Measurements from ENCODE around the gene DNM2. TPM values are rescaled to one million over a fixed set of nuclear protein-coding genes. Genes with fewer than 3 reads are reported as not detected.

Gene DNM2
- total and polyA plus RNA-seq, 10 of the 15 experiments (the other 5 are each of a cell fraction or from before 2014, with no cell fraction given), result 1.2 to 146 (median 68.9) TPM

DNA sequence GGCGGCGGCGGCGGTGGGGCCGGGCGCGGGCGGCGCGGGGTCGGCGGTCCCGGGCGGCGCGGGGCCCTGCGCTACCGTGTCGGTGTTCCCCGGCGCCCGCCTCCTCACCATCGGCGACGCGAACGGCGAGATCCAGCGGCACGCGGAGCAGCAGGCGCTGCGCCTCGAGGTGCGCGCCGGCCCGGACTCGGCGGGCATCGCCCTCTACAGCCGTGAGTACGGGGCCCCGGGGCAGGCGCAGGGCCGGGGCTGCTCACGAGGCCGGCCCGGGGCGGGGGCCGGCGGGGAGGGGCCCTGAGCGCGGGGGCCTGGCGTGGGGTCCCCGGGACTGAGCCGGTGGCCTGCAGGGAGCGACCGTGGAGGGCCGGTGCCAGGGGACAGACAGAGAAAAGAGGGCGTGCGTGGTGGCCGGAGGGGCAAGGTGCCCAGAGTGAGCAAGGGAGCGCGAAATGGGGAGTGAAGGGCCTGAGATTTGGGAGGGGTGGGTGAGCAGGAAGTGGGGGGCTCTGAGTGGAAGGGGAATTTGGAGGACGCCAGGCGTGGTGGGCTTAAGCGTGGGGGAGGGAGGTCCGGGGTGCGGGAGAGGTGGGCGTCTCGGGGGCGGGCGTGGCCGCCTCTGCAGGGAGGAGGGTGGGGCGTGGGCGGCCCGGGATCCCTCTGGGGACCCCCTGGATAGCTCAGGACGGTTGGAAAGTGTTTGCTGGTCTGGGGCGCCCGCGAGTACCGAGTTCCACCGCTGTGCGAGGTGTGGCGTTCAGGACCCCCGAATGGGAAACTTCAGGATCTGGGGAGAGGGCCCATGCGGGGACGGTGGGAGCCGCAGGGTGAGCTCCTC lies 154.0 kb downstream of the DNM2 start (continued):
- peak in 1 of 2 experiments; percentile 51; a peak in 2 of 4 replicates for TF ChIP-seq BHLHE40 (IDR thresholded peaks at IDR 0.05; ENCODE audit: borderline replicate concordance in 1 of 2, low read depth in 2 of 2, low read length in 1 of 2)

DNA sequence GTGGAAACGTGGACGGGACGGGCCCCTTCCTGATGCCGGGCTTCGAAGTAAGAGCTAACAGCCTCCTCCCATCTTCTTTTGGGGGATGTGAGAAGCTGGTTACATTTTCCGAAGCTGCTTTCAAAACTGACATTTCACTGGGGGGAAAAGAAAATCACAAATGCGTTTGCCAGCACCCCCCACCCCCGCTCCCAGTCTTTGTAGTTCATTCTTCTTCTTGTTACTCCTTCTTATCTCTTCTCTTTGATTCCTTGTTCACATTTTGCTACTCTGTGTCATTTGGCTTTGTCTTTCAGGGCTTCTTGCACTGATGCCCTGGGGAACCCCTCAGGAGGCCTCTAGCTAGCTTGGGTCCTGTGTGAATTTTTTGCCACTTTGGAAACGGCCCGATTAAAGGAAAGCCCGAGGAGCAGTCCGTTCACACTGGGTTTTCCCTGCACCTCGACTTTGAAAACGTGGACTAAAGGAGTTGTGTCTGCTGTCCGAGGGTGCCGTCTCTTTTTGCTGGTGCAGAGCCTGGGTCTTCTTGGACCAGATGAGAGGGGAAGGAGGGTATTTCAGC lies 154.7 kb downstream of the DNM2 start:
- in situ Hi-C loops (cut with MboI) (no loop called here), intact Hi-C loops (cut with micrococcal nuclease; ENCODE audit: unreplicated experiment) (loop anchor here (10.0 kb wide), 1 partner anchor 692 kb away; no protein-coding TSS in a partner anchor)
- peak overlapping the region; percentile 78 for H3K9ac ChIP-seq (ENCODE audit: control insufficient read depth, insufficient read depth, low read length)
- peaks cover 53% of the 10 kb centered on the region for H3K79me2 ChIP-seq (ENCODE audit: control insufficient read depth, insufficient read depth, low read length)
- peaks cover 48% of the 10 kb centered on the region for H3K4me1 ChIP-seq (ENCODE audit: control insufficient read depth, insufficient read depth, low read length)
- H2AFZ ChIP-seq (ENCODE audit: control insufficient read depth, low read depth, low read length), result peak overlapping the region; percentile 22
- DNase-seq (ENCODE audit: low read depth, low spot score) (no peak), ATAC-seq (no peak), FAIRE-seq (no peak)
- no peaks in the 10 kb centered on the region for H4K20me1 ChIP-seq (ENCODE audit: control insufficient read depth, insufficient read depth)
- ChIA-PET RAD21 (ENCODE audit: unreplicated experiment) (interaction anchor here (1.0 to 4.4 kb wide), 10 partner anchors 15 to 218 kb away, joined by 3 to 42 read pairs (median 5); partner anchors contain the start of genes DNM2, LDLR, TIMM29 and TMED1), CTCF (interaction anchor here (0.5 to 3.9 kb wide), 21 partner anchors 8 to 785 kb away, joined by 3 to 24 read pairs (median 4); partner anchors contain the start of genes LDLR, SPC24 and TMED1), SMC1A (ENCODE audit: uncharacterized antibody, unreplicated experiment) (interaction anchor here (0.7 to 4.5 kb wide), 14 partner anchors 8 to 155 kb away, joined by 3 to 28 read pairs (median 6); partner anchors contain the start of genes DNM2 and TMED1), POLR2A (interaction anchor here (0.5 to 1.7 kb wide), 15 partner anchors 9 to 474 kb away, joined by 3 to 11 read pairs (median 4); partner anchors contain the start of genes CCDC159, LDLR and TMEM205)
- no peaks in the 10 kb centered on the region for H3K36me3 ChIP-seq (ENCODE audit: control insufficient read depth in 2 of 2, insufficient read depth in 2 of 2, low read length in 1 of 2)
- H3K4me2 ChIP-seq (ENCODE audit: control insufficient read depth, insufficient read depth), result peak overlapping the region; percentile 96
- H3K27me3 ChIP-seq (replicated peaks in 1 of 2; ENCODE audit: control insufficient read depth in 2 of 2, insufficient read depth in 2 of 2, low read length in 1 of 2), result no peaks in the 10 kb centered on the region
- H3K27ac ChIP-seq (ENCODE audit: control insufficient read depth, insufficient read depth), result peak overlapping the region; percentile 90
- H3K4me3 ChIP-seq, result peak overlapping the region; percentile 68
- under 1% methylated on average over 16 of the region's 16 CpGs for WGBS (ENCODE audit: insufficient coverage, insufficient replicate concordance, low lambda C conversion rate, missing lambda C conversion rate)
- H3K9me3 ChIP-seq (replicated peaks; ENCODE audit: control insufficient read depth, insufficient read depth, low read length), result no peaks in the 10 kb centered on the region
- BruUV-seq (replicated peaks), result TSS peak; percentile 66
- TF ChIP-seq IKZF1 (conservative IDR thresholded peaks at IDR 0.05), result no peak
- TF ChIP-seq FOS (IDR thresholded peaks at IDR 0.05; ENCODE audit: borderline replicate concordance, extremely low read depth, insufficient read length), result no peak
- TF ChIP-seq NBN (IDR thresholded peaks at IDR 0.05), result peak; percentile 20; the same call in 1 of the 2 replicates
- no peak for TF ChIP-seq NR2C2 (IDR thresholded peaks at IDR 0.05; ENCODE audit: borderline replicate concordance, control insufficient read depth, insufficient read length, low read depth)
- no peak for TF ChIP-seq RBBP5 (conservative IDR thresholded peaks at IDR 0.05)
- TF ChIP-seq YY1 (IDR thresholded peaks at IDR 0.05; ENCODE audit: low read depth, low read length), result peak; percentile 25; the same call in 1 of the 2 replicates
- 0 out of 2 replicates have a peak, but pooled peaks have one; percentile 5 for TF ChIP-seq SMARCA5 (IDR thresholded peaks at IDR 0.05)
- peak; percentile 6 for TF ChIP-seq MYC (IDR thresholded peaks at IDR 0.05; ENCODE audit: insufficient read depth, insufficient read length, insufficient replicate concordance, low read length, severe bottlenecking)
- peak; percentile 53 for TF ChIP-seq MEF2B (IDR thresholded peaks at IDR 0.05; ENCODE audit: partially characterized antibody, poor library complexity, severe bottlenecking)
- TF ChIP-seq EGR1 (IDR thresholded peaks at IDR 0.05; ENCODE audit: borderline replicate concordance in 1 of 2, low read depth in 2 of 2, low read length in 2 of 2), result peak in 1 of 2 experiments; percentile 6; a peak in 1 of 3 replicates
- TF ChIP-seq, protein P1, sequence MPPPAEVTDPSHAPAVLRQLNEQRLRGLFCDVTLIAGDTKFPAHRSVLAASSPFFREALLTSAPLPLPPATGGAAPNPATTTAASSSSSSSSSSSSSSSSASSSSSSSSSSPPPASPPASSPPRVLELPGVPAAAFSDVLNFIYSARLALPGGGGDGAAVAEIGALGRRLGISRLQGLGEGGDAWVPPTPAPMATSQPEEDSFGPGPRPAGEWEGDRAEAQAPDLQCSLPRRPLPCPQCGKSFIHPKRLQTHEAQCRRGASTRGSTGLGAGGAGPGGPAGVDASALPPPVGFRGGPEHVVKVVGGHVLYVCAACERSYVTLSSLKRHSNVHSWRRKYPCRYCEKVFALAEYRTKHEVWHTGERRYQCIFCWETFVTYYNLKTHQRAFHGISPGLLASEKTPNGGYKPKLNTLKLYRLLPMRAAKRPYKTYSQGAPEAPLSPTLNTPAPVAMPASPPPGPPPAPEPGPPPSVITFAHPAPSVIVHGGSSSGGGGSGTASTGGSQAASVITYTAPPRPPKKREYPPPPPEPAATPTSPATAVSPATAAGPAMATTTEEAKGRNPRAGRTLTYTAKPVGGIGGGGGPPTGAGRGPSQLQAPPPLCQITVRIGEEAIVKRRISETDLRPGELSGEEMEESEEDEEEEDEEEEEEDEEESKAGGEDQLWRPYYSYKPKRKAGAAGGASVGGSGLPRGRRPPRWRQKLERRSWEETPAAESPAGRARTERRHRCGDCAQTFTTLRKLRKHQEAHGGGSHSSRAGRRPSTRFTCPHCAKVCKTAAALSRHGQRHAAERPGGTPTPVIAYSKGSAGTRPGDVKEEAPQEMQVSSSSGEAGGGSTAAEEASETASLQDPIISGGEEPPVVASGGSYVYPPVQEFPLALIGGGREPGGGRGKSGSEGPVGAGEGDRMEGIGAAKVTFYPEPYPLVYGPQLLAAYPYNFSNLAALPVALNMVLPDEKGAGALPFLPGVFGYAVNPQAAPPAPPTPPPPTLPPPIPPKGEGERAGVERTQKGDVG (CRISPR knock-in tag; IDR thresholded peaks at IDR 0.05), result no peak
- TF ChIP-seq RB1 (IDR thresholded peaks at IDR 0.05; ENCODE audit: borderline replicate concordance), result peak; percentile 24; the same call in 1 of the 2 replicates
